Upper lobe of left lung (tissue), 6 donors: ENCODE measurements around the gene MAPK8IP3. TPM values are rescaled to one million over a fixed set of nuclear protein-coding genes. Genes with fewer than 3 reads are reported as not detected.

ENCODE experiments used
- ATAC-seq, 2 donors: fragments of 200-7000 bp; cut with Tn5 transposase; one replicate each; pipeline ENCODE4 v1.9.1; 2022; ENCODE audit warnings: mild to moderate bottlenecking in 2 of 2, moderate library complexity in 2 of 2; ENCODE audit not compliant: low FRiP score in 2 of 2
- DNase-seq, 2 donors: peaks; one replicate each; pipeline ENCODE4 v3.0.0-alpha.2; 2019 to 2020
- H3K27ac ChIP-seq, 4 donors: fragments of 200-600 bp; sonication (generic); one replicate each; pipeline ENCODE4 v1.5.1; 2016 to 2019
- H3K27me3 ChIP-seq, 4 donors: fragments of 200-600 bp; sonication (generic); one replicate each; pipeline ENCODE4 v1.5.1; 2017 to 2019
- H3K36me3 ChIP-seq, 4 donors: fragments of 200-600 bp; sonication (generic); one replicate each; pipeline ENCODE4 v1.5.1; 2016 to 2019
- H3K4me1 ChIP-seq, 4 donors: fragments of 200-600 bp; sonication (generic); one replicate each; pipeline ENCODE4 v1.5.1; 2018 to 2019
- H3K4me3 ChIP-seq, 4 donors: fragments of 200-600 bp; sonication (generic); one replicate each; pipeline ENCODE4 v1.5.1; 2017 to 2019; ENCODE audit warnings: mild to moderate bottlenecking in 2 of 4, moderate library complexity in 1 of 4
- H3K9me3 ChIP-seq, 4 donors: fragments of 200-600 bp; sonication (generic); one replicate each; pipeline ENCODE4 v1.5.1; 2018 to 2019
- CTCF ChIP-seq, 6 experiments: fragments of 450-650 bp in 4 of 6; fragments of 200-600 bp in 2 of 6; sonication (generic) in 2 of 6; IDR thresholded peaks; one replicate each; pipeline ENCODE4 v1.5.1; 2016 to 2019; ENCODE audit warnings: antibody characterized with exemption in 6 of 6
- EP300 ChIP-seq, 4 donors: sonication (generic); formaldehyde crosslinking; IDR thresholded peaks; one replicate each; pipeline ENCODE4 v1.5.1; 2017; ENCODE audit warnings: antibody characterized with exemption in 4 of 4, control low read depth in 2 of 4
- POLR2A ChIP-seq, 4 donors: fragments of 450-650 bp; IDR thresholded peaks; one replicate each; pipeline ENCODE4 v1.5.1; 2016 to 2017; ENCODE audit warnings: antibody characterized with exemption in 4 of 4, mild to moderate bottlenecking in 2 of 4
- POLR2AphosphoS5 ChIP-seq, 2 donors: sonication (generic); formaldehyde crosslinking; IDR thresholded peaks; one replicate each; pipeline ENCODE4 v1.5.1; 2017; ENCODE audit warnings: antibody characterized with exemption in 2 of 2
- WGBS, 2 donors: methylation state at CpG; one replicate each; pipeline ENCODE4 v1.1.5; 2017 to 2018; 5-methylcytosine and 5-hydroxymethylcytosine counted together
- total RNA-seq, 6 donors: library from RNA; depleted of rRNA in 4 of 6; stranded (reverse); fragments of >200 nt in 4 of 6; gene quantifications; one replicate each; pipeline versions ENCODE4 v1.1.0 to v1.2.1, GENCODE V29; 2016 to 2021
- donor health status: DM: no; HTN: no; CAD: no; lungs with moderate emphysema.
- donor health status: DM: no; HTN: yes; CAD: no; lungs with severe emphysema.

Gene MAPK8IP3
- total RNA-seq, 6 donors from 2014 or later: 46.4 to 505 (median 71.9) TPM

- Histone ChIP-seq H3K9me3 (no peaks in the 10 kb centered on the region), H3K36me3 (peaks cover 21 to 83% (median 58%) of the 10 kb centered on the region in 4 donors)
- TF ChIP-seq POLR2AphosphoS5 (IDR thresholded peaks at IDR 0.05): no peak
- TF ChIP-seq CTCF (IDR thresholded peaks at IDR 0.05): no peak
- TF ChIP-seq EP300 (IDR thresholded peaks at IDR 0.05): no peak
- no peak for TF ChIP-seq POLR2A (IDR thresholded peaks at IDR 0.05)
Observed at GRCh38 chr16:1752853-1753252, 46.9 kb downstream of the MAPK8IP3 start.

GRCh38 chr16:1754204-1754603, 48.2 kb downstream of the MAPK8IP3 start:
- WGBS, 2 donors: 88 to 97% methylated on average over 12 of the region's 12 CpGs
- ATAC-seq (no peak), DNase-seq (no peak)
- TF ChIP-seq CTCF (IDR thresholded peaks at IDR 0.05): no peak
- TF ChIP-seq POLR2A (IDR thresholded peaks at IDR 0.05): no peak
- no peak for TF ChIP-seq POLR2AphosphoS5 (IDR thresholded peaks at IDR 0.05)
- TF ChIP-seq EP300 (IDR thresholded peaks at IDR 0.05): no peak
- Histone ChIP-seq H3K27me3 (no peaks in the 10 kb centered on the region), H3K36me3 (peaks cover 13 to 77% (median 51%) of the 10 kb centered on the region in 4 donors), H3K27ac (no peak overlapping the region), H3K4me3 (no peak overlapping the region), H3K9me3 (no peaks in the 10 kb centered on the region), H3K4me1 (no peaks in the 10 kb centered on the region)

More at GRCh38 chr16:1752853-1753252, 46.9 kb downstream of the MAPK8IP3 start:
- WGBS, 2 donors: 94 to 95% methylated on average over 14 of the region's 14 CpGs
- no peak for DNase-seq
- Histone ChIP-seq H3K4me3 (no peak overlapping the region), H3K27me3 (no peaks in the 10 kb centered on the region), H3K4me1 (no peaks in the 10 kb centered on the region), H3K27ac (no peak overlapping the region)
- ATAC-seq: no peak

- Histone ChIP-seq H3K4me1 (no peaks in the 10 kb centered on the region), H3K9me3 (no peaks in the 10 kb centered on the region), H3K36me3 (peaks cover 11 to 73% (median 53%) of the 10 kb centered on the region in 4 donors), H3K27ac (no peak overlapping the region), H3K4me3 (no peak overlapping the region), H3K27me3 (no peaks in the 10 kb centered on the region)
- no peak for ATAC-seq
- TF ChIP-seq CTCF (IDR thresholded peaks at IDR 0.05) (no peak), EP300 (IDR thresholded peaks at IDR 0.05) (no peak), POLR2A (IDR thresholded peaks at IDR 0.05) (no peak), POLR2AphosphoS5 (IDR thresholded peaks at IDR 0.05) (no peak)
- 93 to 97% methylated on average over 15 to 34 of the region's 37 CpGs for whole genome bisulfite sequencing, 2 donors
- DNase-seq: peak in 1 of 2 donors; percentile 70
Observed at GRCh38 chr16:1757714-1758461, 51.9 kb downstream of the MAPK8IP3 start.

- TF ChIP-seq POLR2AphosphoS5 (IDR thresholded peaks at IDR 0.05) (no peak), CTCF (IDR thresholded peaks at IDR 0.05) (no peak)
- WGBS, 2 donors: 93 to 97% methylated on average over 16 to 18 of the region's 18 CpGs
- DNase-seq: peak in 1 of 2 donors; percentile 60
Observed at GRCh38 chr16:1758923-1759322, 52.9 kb downstream of the MAPK8IP3 start.

GRCh38 chr16:1759511-1759910, 53.5 kb downstream of the MAPK8IP3 start:
- H3K36me3 ChIP-seq: peaks cover 17 to 73% (median 61%) of the 10 kb centered on the region in 4 donors
- 99 to 100% methylated on average over 8 to 13 of the region's 21 CpGs for WGBS, 2 donors
- no peaks in the 10 kb centered on the region for H3K9me3 ChIP-seq
- H3K27me3 ChIP-seq: no peaks in the 10 kb centered on the region
- TF ChIP-seq CTCF (IDR thresholded peaks at IDR 0.05): no peak
- no peak for TF ChIP-seq EP300 (IDR thresholded peaks at IDR 0.05)
- TF ChIP-seq POLR2A (IDR thresholded peaks at IDR 0.05): no peak
- TF ChIP-seq POLR2AphosphoS5 (IDR thresholded peaks at IDR 0.05): no peak
- no peak overlapping the region for H3K27ac ChIP-seq
- H3K4me1 ChIP-seq: no peaks in the 10 kb centered on the region
- DNase-seq (peak in 1 of 2 donors; percentile 79), ATAC-seq (no peak)
- H3K4me3 ChIP-seq: no peak overlapping the region

More at GRCh38 chr16:1758923-1759322, 52.9 kb downstream of the MAPK8IP3 start:
- Histone ChIP-seq H3K4me3 (no peak overlapping the region), H3K4me1 (no peaks in the 10 kb centered on the region), H3K27ac (no peak overlapping the region), H3K36me3 (peaks cover 17 to 73% (median 59%) of the 10 kb centered on the region in 4 donors), H3K9me3 (no peaks in the 10 kb centered on the region), H3K27me3 (no peaks in the 10 kb centered on the region)
- ATAC-seq: no peak
